Calu3 (cell line): ENCODE data around the gene ZBTB20. TPM values are rescaled to one million over a fixed set of nuclear protein-coding genes. Genes with fewer than 3 reads are reported as not detected.

ENCODE experiments used
- BruUV-seq: library from RNA; stranded (reverse); fragments of 400-500 nt; replicated peaks from 2 replicates; lab custom pipeline; 2021; lab: Mats Ljungman, UMichigan
- CTCF ChIA-PET: fragments of 300-600 bp; sonication (Branson Sonifier 250); formaldehyde crosslinking; loops from one replicate; lab custom pipeline; 2022; ENCODE audit warnings: antibody characterized with exemption; lab: Charles Lee
- DNase-seq: peaks from one replicate; pipeline ENCODE4 v3.0.0; 2022
- H3K27ac Mint-ChIP-seq: one replicate; pipeline ENCODE4 v1.8.0; 2022; ENCODE audit warnings: mixed read lengths; ENCODE audit not compliant: unreplicated experiment
- H3K27me3 Mint-ChIP-seq: one replicate; pipeline ENCODE4 v1.8.0; 2022; ENCODE audit warnings: mixed read lengths; ENCODE audit not compliant: unreplicated experiment
- H3K36me3 Mint-ChIP-seq: one replicate; pipeline ENCODE4 v1.8.0; 2022; ENCODE audit warnings: mild to moderate bottlenecking, moderate library complexity, mixed read lengths; ENCODE audit not compliant: insufficient read depth, unreplicated experiment
- H3K4me1 Mint-ChIP-seq: one replicate; pipeline ENCODE4 v1.8.0; 2022; ENCODE audit warnings: mild to moderate bottlenecking, low read depth, mixed read lengths; ENCODE audit not compliant: unreplicated experiment
- H3K4me3 Mint-ChIP-seq: one replicate; pipeline ENCODE4 v1.8.0; 2022; ENCODE audit warnings: mild to moderate bottlenecking, low read depth, moderate library complexity, mixed read lengths; ENCODE audit not compliant: unreplicated experiment
- H3K9me3 Mint-ChIP-seq: one replicate; pipeline ENCODE4 v1.8.0; 2022; ENCODE audit warnings: low read depth, mixed read lengths; ENCODE audit not compliant: unreplicated experiment
- intact Hi-C: fragments of 100-400 bp; cut with micrococcal nuclease; formaldehyde crosslinking; loops from one replicate; pipeline ENCODE4 v1.10.0; 2022; ENCODE audit not compliant: unreplicated experiment
- total RNA-seq: library from RNA; stranded (reverse); gene quantifications from 2 replicates; pipeline ENCODE4 v1.2.3, GENCODE V29; 2022
- TF ChIP-seq, protein P1 (sequence below): fragments of 200-600 bp; IDR thresholded peaks from one replicate; pipeline ENCODE4 v1.8.0; 2022; ENCODE audit warnings: antibody characterized with exemption; ENCODE audit not compliant: unreplicated experiment

Gene ZBTB20
- total RNA-seq, 1 experiment from 2014 or later: 24.1 TPM

DNA sequence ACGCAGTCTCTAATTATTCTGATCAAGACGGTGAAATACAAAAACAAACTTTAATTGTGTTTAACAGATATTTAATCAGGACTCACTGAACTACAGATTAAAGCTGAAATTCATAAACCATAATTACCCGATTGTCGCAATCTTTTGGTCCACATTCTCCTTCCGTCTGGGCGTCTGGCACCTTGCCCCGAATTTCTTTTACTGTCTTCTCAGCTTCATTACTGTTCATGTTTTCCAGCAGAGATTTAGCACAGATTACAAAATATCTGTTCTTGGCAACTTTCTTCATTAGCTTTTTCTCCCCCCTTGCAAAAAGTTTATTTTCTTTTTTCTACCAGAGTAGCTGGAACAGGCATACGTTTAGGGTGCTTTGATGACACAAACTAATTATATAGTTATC is 581.9 kb downstream of the ZBTB20 start:
- CTCF ChIA-PET: no interaction called here
- Mint-ChIP-seq H3K4me3 (no peak overlapping the region), H3K9me3 (no peaks in the 10 kb centered on the region), H3K27me3 (no peaks in the 10 kb centered on the region), H3K36me3 (no peaks in the 10 kb centered on the region), H3K4me1 (peaks cover 12% of the 10 kb centered on the region), H3K27ac (no peak overlapping the region)
- TF ChIP-seq, protein P1, sequence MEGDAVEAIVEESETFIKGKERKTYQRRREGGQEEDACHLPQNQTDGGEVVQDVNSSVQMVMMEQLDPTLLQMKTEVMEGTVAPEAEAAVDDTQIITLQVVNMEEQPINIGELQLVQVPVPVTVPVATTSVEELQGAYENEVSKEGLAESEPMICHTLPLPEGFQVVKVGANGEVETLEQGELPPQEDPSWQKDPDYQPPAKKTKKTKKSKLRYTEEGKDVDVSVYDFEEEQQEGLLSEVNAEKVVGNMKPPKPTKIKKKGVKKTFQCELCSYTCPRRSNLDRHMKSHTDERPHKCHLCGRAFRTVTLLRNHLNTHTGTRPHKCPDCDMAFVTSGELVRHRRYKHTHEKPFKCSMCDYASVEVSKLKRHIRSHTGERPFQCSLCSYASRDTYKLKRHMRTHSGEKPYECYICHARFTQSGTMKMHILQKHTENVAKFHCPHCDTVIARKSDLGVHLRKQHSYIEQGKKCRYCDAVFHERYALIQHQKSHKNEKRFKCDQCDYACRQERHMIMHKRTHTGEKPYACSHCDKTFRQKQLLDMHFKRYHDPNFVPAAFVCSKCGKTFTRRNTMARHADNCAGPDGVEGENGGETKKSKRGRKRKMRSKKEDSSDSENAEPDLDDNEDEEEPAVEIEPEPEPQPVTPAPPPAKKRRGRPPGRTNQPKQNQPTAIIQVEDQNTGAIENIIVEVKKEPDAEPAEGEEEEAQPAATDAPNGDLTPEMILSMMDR: no peak
- no peak for DNase-seq
- intact Hi-C loops: no loop called here
- no TSS peak for BruUV-seq

DNA sequence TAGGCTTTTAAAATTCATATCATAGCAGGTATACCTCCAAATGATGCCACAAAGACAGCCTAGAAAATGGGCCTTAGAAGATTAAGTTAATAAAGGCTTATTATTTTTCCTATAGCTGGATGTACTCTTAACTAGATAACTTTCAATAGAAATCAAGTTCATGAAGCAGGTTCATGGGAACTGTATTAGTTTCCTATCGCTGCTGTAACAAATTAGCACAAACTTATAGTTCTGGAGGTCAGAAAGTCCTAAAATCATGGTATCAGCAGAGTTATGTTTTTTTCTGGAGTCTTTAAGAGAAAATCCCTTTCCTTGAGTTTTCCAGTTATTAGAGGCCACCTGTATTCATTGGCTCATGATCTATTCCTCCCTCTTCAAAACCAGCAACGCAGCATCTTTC is 583.4 kb downstream of the ZBTB20 start:
- intact Hi-C loops: no loop called here
- H3K4me3 Mint-ChIP-seq: no peak overlapping the region

GRCh38 chr3:114562557-114562956 is 584.5 kb downstream of the ZBTB20 start:
- BruUV-seq: no TSS peak
- TF ChIP-seq, protein P1: no peak
- H3K27ac Mint-ChIP-seq: no peak overlapping the region
- H3K4me1 Mint-ChIP-seq: peaks cover 14% of the 10 kb centered on the region
- H3K36me3 Mint-ChIP-seq: no peaks in the 10 kb centered on the region
- no peaks in the 10 kb centered on the region for H3K9me3 Mint-ChIP-seq
- H3K27me3 Mint-ChIP-seq: no peaks in the 10 kb centered on the region
- no peak overlapping the region for H3K4me3 Mint-ChIP-seq
- CTCF ChIA-PET: interaction anchor here (0.7 to 1.6 kb wide), 2 partner anchors 10 to 936 kb away, joined by 3 read pairs; no protein-coding TSS in a partner anchor
- DNase-seq: no peak
- intact Hi-C loops: no loop called here

More for the DNA sequence above, 583.4 kb downstream of the ZBTB20 start:
- Mint-ChIP-seq H3K9me3 (no peaks in the 10 kb centered on the region), H3K27me3 (no peaks in the 10 kb centered on the region), H3K27ac (no peak overlapping the region), H3K4me1 (peaks cover 8% of the 10 kb centered on the region), H3K36me3 (no peaks in the 10 kb centered on the region)
- no peak for DNase-seq
- CTCF ChIA-PET: no interaction called here
- BruUV-seq: no TSS peak
- TF ChIP-seq, protein P1: no peak

- H3K4me3 Mint-ChIP-seq: no peak overlapping the region
- H3K27ac Mint-ChIP-seq: peak overlapping the region; percentile 63
- H3K27me3 Mint-ChIP-seq: no peaks in the 10 kb centered on the region
- DNase-seq: no peak
- CTCF ChIA-PET: no interaction called here
- H3K36me3 Mint-ChIP-seq: no peaks in the 10 kb centered on the region
- BruUV-seq: no TSS peak
- intact Hi-C loops: loop anchor here (5.0 kb wide), 1 partner anchor 84 kb away; no protein-coding TSS in a partner anchor
- TF ChIP-seq, protein P1: no peak
- H3K4me1 Mint-ChIP-seq: peaks cover 30% of the 10 kb centered on the region
- no peaks in the 10 kb centered on the region for H3K9me3 Mint-ChIP-seq
These were observed 588.8 kb downstream of the ZBTB20 start for GRCh38 chr3:114558271-114558670.
